Dermis blood vessel endothelial cell (primary cell): ENCODE results near the gene FAR2. TPM values are rescaled to one million over a fixed set of nuclear protein-coding genes. Genes with fewer than 3 reads are reported as not detected.
"Not testable (repeated sequence)": the region's sequence is repeated elsewhere in the genome, so short reads cannot be mapped to it uniquely, and the experiment has no call there.

Experiments
- DNase-seq: peaks from one replicate; pipeline ENCODE4 v3.0.0; 2010
- total RNA-seq: library from RNA; depleted of rRNA; stranded (reverse); fragments of >200 nt; gene quantifications from 2 replicates; pipeline ENCODE4 v1.2.3, GENCODE V29; 2014

FAR2 gene
- 43.7 and 61.9 TPM in 2 replicates for total RNA-seq

DNA sequence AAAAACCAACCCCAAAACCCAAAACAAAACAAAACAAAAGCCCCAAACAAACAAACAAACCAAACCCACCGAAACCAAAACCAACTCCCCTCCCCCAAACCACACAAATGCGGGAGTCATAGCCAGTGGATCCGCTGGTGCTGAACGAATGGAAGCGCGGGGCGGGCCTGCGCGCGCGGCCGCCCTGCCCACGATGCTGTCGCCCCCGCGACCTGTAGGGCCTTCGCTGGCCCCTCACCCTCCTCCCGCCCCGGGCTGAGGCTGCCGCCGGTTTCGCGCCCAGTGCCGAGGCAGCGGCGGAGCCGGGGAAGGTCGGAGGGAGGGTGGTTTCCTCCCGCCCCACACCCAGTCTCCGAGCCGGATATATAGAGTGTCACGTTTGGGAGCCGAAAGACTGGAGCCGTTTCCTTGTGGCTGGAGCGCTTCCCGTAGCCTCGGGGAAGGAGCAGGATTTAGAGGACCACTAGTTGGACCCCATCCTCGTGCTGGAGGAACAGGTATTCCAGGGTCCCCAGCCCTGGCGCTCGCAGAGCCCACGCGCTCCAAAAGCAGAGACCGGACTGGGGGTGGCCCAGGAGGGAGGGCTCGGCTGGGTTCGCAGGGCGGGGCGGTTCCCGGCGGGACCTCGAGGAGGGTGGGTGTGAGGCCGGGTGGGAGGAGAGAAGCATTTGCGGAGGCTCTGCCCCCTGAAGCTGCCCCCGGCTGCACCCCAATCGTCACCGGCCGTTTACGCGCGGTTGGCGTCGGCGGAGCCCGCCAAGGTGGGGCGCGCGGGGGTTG lies at the start of gene FAR2:
TSS of gene FAR2 (plus strand) at position 368 of the 780 bp plus-strand sequence. CDS start 121,172 bp downstream, outside the sequence.
- DNase-seq, result peak; percentile 59

DNA sequence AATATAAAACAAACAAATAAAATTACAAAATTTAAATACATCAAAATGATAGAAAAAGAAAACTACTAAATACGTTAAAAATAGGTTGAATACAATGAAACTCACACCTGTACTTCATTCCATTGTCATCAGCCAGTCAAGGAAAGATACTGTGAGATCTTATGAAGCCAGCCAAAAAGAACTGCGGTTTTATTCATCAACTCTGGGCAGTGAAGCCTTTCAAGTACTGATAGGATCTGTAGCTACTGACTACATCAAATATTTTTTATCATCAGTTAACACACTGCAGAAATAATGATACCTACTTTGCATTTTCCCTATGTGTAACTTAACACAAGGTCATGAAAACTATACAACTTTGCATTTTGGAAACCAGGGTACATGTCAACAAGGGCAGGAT lies 46.3 kb upstream of the FAR2 start:
- DNase-seq, result no peak

DNA sequence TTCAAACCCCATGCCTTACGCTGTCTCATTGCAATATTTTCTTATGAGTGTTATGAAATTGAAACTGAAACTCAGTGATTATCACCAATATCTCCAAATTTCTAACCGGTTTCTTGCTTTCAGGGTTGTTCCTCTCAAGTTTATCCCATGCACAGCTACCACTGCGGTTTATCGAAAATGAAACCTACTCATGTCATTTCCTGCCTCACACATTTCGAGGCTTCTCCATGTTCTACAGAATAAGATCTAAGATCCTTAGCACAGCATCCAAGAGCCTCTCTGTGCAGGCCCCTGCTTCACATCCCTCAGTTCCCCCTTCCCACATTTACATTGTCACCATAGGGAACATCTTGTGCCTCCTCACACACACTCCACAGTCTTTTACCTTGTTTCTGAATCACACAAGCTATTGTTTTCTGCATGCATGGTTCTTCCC lies 45.5 kb upstream of the FAR2 start:
- no peak for DNase-seq

DNA sequence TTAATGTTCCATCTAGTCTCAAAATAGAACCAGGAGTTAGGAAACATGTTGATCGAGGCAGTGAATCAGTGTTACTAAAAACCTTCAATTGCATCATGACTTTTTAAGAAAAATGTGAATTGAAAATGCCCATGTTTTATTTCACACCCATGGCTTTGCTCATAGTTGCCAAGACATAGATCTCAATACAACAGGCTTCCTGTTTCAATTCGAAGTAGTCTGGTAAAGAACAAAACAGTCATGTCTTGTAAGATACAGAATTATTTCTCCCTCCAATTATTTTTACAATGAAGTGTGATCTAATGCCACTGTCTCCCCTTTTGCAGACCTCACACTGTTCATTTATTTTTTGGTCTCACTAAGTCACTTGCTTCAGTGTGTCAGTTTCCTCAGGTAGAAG lies 44.6 kb upstream of the FAR2 start:
- DNase-seq, result no peak

DNA sequence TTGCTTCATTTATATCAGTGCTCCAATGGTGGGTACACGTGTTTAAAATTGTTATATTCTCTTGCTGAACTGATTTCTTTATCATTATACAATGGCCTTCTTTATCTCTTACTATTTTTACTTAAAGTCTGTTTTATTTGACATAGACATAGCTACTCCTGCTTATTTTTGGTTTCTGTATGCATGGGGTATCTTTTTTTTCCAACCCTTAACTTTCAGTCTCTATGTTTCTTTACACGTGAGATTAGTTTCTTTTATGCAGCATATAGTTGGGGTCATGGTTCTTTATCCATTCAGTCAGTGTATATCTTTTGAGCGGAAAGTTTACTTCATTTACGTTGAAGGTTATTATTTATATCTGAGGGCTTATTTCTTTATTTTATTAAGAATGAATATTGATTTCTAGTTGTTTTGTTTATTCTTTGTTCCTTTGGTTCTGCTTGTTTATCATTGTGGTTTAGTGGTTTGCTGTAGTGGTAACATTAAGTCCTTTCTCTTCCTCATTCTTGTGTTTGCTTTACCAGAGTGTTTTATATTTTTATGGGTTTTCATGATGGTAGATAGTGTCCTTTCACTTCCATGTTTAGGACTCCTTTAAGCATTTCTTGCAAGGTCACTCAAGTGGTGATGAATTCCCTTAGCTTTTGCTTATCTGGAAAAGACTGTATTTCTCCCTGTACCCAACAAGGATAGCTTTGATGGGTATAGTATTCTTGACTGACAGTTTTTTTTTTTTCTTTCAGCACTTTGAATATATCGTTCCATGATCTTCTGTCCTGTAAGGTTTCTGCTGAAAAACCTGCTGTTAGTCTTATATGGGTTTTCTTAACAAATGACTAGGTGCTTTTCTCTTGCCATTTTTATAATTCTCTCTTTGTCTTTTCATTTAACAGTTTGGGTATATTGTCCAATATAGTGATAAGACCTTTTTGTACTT lies 38.3 kb upstream of the FAR2 start:
- no peak for DNase-seq

DNA sequence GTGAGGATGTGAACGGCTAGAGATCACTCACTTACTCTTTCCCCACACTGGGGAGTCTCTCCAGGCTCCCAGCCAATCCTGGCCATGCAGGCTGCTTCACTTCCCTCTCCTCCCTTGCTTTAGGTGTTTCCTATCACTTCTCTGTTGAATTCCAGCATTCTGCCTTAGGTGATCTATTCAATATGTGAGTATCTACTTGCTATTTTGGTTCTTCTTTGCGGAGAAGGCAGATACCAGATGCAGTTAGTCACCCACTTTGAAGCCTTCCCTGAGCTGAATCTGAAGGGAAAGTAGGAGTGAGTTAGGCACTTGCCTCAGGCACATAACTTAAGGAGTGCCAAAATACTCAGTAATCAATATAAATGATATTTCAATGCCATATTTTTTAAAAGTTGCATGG lies 36.0 kb upstream of the FAR2 start:
- DNase-seq, result no peak

DNA sequence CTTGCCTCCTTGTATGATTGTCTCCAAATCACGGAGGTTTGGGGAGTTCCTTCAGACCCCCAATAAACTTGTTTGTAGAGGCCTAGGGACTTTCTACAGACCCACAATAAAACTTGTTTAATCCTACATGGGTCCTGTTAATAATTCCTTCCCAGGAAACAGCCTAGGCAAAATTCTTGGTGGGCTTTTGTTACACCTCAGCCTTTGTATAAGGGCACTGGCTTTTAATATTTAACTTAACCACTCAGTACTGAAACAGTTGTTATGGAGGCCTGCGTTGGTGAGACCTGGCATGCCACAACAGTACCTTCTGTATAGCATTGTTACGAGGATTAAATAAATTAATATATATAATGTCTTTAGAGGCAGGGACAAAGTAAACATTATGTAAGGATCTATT lies 32.7 kb upstream of the FAR2 start:
- DNase-seq, result no peak

DNA sequence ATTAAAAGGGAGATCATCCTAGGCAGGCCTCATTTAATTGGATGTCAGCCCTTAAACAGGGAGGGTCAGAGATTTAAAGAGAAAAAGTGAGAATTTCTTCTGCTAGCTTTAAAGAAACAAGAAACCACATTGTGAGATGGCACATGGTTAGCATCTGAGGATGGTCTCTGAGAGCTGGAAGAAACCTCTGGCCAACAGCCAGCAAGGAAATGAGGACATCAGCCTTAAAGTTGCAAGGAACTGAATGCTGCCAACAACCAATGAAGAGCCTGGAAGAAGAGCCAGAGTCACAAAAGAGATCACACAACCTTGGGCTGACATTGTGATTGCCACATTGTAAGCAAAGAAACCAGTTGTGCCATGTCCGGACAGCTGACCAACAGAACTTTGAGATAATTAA lies 17.5 kb upstream of the FAR2 start:
- DNase-seq, result peak; percentile 48

DNA sequence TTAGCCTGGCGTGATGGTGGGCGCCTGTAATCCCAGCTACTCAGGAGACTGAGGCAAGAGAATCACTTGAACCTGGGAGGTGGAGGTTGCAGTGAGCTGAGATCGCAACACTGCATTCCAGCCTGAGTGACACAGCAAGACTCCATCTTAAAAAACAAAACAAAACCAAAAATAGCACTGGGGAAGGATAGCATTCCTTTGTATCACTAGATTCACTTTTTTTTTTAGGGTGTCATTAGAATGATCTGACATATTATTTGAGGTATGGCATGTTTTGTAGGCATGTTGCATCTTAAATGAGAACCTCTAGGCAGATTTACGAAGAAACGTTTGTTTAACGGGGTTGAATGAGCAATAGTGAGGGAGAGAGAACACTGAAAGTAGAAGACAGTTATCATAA lies 16.8 kb upstream of the FAR2 start:
- DNase-seq, result no peak

DNA sequence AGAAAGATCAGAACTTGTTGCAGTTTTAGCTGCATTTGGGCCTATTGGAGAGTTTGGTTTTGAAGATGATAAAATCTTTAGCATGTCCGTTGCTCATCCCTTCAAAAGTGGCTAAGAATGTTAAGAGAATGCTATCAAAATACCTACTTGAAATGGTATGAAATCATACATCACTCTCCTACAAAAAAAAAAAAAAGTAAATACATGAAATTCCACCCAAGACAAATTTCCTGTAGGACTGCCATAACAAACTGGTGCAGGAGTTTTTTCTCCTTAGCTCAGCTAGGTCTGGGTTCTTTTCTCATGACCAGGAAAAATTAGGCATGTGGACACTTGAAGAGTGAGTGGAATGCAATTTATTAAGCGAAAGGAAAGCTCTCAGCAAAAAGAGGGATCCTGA lies 15.9 kb upstream of the FAR2 start:
- no peak for DNase-seq

DNA sequence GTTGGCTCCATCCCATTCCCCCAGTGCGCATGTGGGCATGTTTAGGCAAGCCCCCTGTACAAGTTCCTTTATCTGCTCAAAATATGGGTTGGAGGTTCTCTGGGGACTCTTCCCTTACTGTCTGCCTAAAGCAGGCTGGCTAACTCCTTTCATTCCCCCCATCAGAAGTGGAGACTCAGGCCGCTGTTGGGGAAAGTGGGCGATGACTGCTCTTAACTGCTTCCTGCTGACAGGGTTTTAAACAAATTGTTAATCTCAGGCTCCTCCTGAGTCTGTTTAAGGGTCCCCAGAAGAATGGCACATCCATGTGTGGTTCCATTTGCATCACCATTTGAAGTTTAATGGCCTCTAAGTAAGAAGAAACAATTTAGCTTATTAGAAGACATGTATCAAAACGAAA lies 15.4 kb upstream of the FAR2 start:
- no peak for DNase-seq

DNA sequence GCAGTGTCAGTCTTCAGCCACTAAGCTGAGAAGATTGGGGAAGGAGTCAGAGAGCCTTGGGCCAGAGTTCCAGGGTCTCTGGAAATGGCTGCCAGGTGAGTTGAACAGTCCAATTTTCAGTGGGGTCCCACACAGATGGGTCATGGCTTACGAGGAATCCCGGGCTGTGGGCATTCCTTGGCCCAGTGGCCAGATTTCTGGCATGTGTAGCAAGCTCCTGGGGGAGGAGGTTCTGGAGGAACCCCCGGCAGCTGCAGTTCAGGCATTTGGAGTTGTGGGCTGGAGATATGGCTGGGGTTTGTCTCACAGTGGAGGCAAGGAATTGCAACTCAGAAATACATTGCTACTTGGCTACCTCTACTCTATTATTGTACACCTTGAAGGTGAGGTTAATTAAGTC lies 10.8 kb upstream of the FAR2 start:
- not testable (repeated sequence) for DNase-seq

DNA sequence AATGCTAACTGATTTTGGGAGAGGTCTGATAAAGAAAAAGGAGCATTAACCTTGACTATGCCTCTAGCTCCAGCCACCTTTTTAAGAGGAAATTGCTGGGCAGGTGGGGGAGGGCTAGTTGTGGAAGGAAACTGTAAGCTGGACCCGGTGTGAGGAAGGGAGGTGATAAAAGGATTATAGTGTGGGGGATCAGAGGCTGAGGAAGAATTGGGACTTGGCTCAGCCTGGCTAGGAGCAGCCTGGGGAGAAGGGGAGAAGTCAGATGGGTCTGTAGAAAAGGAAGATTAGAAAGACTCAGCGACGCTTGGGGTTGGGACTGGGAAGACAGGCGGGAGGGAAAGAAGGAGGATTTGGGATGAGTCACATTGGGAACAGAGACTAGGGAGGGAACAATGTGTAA lies 10.2 kb upstream of the FAR2 start:
- not testable (repeated sequence) for DNase-seq

DNA sequence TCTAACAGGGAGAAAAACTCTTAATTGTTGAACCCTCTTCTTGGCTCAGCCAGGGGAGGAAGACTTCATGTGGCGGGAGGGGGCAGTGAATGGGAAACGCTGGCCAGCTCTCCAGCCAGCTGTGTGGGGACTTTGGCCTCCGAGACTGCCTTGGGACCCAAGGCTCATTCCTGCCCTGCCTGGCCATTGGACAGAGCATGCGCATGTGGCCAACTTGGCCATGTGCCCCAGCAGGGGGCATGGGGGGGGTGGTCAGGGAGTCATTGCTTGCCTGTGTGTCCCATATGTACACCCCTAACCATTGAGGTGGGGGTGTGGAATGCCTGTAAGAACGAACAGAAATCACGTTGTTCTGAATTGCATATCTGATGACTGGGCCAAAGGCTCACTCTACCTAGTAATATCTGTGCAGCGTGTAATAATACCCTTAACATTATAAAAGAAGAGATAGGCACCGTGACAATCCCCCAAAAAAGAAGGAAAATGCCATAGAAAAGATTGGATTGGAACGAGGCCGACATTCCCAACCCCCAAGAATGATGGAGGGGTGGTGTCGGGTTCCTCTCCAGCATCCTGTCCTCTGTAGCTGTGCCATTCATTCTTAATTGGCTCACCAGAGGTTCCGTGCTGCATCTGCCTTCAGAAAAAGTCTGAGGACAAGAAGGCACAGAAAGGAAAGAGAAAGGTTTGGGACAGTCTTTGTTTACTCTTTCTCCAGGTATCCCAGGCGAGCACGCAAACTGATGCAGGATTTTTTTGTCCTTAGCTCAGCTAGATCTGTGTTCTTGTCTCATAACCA lies 3.5 kb upstream of the FAR2 start:
- DNase-seq, result no peak

DNA sequence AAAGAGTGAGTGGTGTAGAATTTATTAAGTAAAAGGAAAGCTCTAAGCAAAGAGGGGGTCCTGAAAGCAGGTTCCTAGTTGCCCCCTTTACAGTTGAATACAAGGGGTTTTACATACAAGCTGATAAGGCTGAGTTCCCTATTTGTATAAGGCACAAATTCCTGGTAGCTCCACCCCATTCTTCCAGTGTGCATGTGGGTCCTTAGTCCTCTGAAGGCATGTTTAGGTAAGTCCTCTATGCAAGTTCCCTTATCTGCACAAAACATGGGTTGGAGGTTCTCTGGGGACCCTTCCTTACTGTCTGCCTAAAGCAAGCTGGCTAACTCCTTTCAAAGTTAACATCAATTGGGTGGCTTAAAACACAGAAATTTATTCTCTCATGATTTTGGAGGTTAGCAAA lies 2.9 kb upstream of the FAR2 start:
- DNase-seq, result no peak

DNA sequence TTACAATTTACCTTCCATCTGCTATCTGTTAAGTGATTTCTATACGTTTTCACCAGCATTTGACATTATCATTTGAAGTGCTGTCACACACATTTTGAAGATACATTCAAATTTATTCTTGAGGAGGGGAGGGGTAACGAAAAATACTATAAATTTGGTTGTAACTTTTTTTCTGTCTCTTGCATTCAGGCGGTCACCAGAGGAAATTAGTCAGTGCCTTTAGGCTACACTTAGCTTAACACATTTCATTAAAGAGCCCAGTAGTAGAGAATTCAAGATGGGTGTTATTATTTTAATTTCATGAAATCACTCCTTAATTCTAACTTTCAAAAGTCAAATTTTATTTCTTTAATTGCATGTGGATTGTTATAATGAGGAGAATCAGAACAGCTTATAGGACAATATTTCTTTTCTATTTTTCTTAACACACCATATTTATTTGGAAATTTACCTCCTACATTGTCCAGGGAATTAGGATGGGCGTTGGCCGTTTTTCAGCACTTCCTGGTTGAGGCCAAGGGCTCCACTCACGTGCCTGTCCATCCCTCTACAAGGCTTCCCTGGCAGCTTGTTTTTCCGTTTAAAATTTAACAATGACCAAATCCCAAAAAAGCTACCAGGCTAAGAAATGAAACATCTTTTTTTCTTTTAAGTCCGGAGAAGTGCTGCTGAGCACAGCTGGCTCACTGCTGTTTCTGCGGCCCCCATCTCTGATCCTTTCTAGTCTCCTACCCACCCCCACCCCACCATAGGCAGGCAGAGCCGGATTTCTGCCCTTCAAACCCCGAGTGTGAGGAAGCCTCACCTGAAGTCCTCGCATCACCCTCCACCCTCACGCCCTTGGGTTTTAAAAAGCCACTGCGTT lies 1.1 kb upstream of the FAR2 start:
- DNase-seq, result peak; percentile 46

DNA sequence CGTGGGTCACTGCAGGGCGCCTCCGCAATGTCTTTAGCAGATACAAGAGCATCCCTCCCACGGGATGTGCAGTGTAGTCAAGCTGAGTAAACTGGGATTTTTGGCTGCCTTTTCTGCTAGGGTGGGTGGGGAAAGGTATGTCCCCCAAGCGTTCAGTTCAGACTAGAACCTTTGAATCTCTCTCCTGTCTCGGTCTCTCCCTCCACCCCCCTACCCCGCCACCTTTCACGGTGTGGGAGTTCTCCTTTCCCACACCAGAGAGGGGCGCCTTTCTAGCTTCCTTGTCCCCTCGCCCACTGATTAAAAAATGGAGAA lies 525 bp upstream of the FAR2 start:
- peak; percentile 36 for DNase-seq

DNA sequence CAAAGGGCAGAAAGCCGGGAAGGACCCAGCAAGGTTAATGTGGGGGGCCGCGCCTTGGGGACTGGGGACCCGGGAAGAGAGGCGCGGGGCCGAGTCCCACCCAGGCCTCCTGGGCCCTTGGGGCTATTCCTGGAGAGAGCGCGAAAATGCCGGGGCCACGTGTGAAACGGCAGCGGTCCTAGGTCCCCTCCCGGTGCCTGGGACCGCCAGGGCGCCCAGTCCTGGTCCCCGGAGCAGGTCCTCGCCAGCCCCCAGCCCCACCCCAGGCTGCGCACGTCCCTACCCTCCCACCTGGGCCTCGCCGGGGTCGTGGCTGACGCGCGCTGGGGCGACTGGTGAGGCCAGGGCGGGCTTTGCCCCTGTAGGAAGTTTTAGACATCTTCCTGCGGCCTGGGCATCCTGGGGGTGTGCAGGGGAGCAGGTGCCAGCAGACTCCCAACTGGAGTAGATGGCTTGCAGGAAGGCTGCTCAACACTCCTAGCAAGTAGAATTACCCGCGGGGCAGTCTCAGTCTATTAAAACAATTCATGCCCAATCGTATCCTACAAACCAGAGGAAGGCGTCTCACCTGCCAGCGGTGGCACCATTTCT lies 708 bp downstream of the FAR2 start:
- peak; percentile 28 for DNase-seq

DNA sequence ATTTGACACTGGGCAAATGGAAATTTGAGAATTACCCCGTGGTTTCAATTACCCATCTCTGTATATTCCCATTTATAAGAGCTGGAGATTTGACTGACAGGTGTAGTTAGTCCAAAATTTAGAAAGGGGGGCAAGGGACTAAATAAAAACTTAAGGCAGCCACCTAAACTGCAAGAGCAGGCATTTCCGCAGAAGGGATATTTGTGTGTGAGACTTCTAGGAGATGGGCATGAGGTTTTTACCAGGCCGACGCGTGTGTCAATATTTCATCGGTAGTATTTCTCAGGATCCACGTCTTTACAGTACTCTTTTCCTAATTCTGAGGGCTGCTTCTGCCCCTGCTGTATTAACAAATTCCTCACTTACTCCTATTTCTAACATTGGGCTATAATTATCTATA lies 1.4 kb downstream of the FAR2 start:
- no peak for DNase-seq

DNA sequence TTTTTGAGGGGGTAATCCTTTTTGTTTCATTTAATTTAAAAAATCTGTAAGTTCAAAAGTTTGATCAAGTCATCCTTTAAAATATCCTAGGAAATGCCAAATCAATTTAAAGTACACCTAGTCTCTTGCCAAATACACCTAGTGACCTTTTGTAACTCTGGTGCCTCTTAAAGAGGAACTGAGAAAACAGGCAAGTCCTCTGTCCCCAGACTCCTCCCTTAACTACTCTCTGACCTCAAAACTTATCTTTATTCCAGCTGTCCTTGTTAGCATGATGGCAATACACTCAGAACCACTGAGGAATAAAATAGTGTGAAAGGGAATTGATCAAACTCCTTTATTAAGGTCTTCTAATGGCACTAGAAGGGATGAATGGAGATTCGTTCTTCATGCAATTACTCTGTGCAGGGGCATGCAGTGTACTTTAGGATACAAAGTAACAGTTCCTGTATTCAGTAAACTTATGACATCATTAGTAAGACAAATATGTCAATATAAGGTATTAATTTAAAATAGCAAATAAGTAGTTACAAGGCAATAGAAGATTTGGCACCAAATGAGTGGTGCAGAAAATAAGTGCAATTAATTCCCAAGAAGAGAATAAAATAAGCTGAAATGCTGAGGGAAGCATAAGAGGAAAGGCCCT lies 3.3 kb downstream of the FAR2 start:
- no peak for DNase-seq

DNA sequence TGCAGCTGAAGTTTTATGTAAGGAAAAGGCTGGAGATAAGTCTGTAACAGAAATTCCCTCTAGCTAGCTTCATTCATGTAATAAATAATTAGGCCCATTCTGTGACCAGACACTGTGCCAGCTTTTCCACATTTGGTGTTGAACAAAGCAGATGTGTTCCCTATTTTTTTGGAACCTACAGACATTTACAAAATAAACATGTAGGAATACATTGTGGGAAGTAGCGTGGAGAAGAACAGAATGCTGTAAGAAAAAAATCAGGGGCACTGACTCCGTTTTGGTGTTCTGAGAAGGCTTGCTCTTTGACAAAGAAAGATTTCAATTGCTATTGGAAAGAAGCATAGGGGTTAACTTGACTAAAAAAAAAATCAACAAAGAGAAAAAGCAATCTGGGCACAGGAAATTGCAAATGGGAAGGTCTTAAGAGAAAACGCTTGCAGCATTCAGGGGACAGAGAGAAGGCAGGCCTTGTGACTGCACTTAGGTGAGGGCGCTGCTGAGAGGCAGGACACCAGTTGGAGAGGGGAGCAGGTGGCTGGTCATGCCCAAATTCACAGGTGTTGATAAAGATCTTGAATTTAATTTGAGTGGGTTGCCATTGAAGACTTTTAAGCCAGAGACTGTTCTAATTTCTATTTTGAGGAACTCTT lies 4.0 kb downstream of the FAR2 start:
- DNase-seq, result peak; percentile 24
